ENCODE data around the gene TOMM20.
A peak's percentile ranks its signal among the peaks of the same experiment; 100 is the strongest.
"Not testable (repeated sequence)": the region's sequence is repeated elsewhere in the genome, so short reads cannot be mapped to it uniquely, and the experiment has no call there.

The TOMM20 gene

GRCh38 chr1:235101558-235102258, 26.9 kb downstream of the TOMM20 start:
- DNase-seq (ENCODE audit: low spot score), result no peak

GRCh38 chr1:235100194-235100772, 28.4 kb downstream of the TOMM20 start:
- DNase-seq (ENCODE audit: low spot score), result no peak

GRCh38 chr1:235098991-235099390, 29.6 kb downstream of the TOMM20 start:
- DNase-seq (ENCODE audit: low spot score), result no peak

- no peak for DNase-seq (ENCODE audit: low spot score)
These were observed 30.1 kb downstream of the TOMM20 start for GRCh38 chr1:235098547-235098946.

GRCh38 chr1:235097501-235097900, 31.1 kb downstream of the TOMM20 start:
- not testable (repeated sequence) for DNase-seq (ENCODE audit: low spot score)

GRCh38 chr1:235095938-235096562, 32.6 kb downstream of the TOMM20 start:
- no peak for DNase-seq (ENCODE audit: low spot score)

GRCh38 chr1:235093696-235094592, 34.7 kb downstream of the TOMM20 start:
- DNase-seq (ENCODE audit: low spot score), result peak; percentile 44

- DNase-seq (ENCODE audit: low spot score), result no peak
These were observed 35.5 kb downstream of the TOMM20 start for GRCh38 chr1:235093013-235093695.

GRCh38 chr1:235092415-235092814, 36.2 kb downstream of the TOMM20 start:
- DNase-seq (ENCODE audit: low spot score), result not testable (repeated sequence)

GRCh38 chr1:235092045-235092406, 36.6 kb downstream of the TOMM20 start:
- DNase-seq (ENCODE audit: low spot score), result not testable (repeated sequence)

GRCh38 chr1:235091319-235092044, 37.2 kb downstream of the TOMM20 start:
- not testable (repeated sequence) for DNase-seq (ENCODE audit: low spot score)

GRCh38 chr1:235090406-235091069, 38.1 kb downstream of the TOMM20 start:
- DNase-seq (ENCODE audit: low spot score), result peak; percentile 48

GRCh38 chr1:235088907-235089306, 39.7 kb downstream of the TOMM20 start:
- DNase-seq (ENCODE audit: low spot score), result no peak

GRCh38 chr1:235088430-235088829, 40.2 kb downstream of the TOMM20 start:
- no peak for DNase-seq (ENCODE audit: low spot score)

GRCh38 chr1:235087906-235088305, 40.7 kb downstream of the TOMM20 start:
- peak; percentile 61 for DNase-seq (ENCODE audit: low spot score)

- DNase-seq (ENCODE audit: low spot score), result not testable (repeated sequence)
These were observed 43.1 kb downstream of the TOMM20 start for GRCh38 chr1:235085411-235086117.

GRCh38 chr1:235080788-235081187, 47.8 kb downstream of the TOMM20 start:
- not testable (repeated sequence) for DNase-seq (ENCODE audit: low spot score)

- DNase-seq (ENCODE audit: low spot score), result not testable (repeated sequence)
These were observed 48.4 kb downstream of the TOMM20 start for GRCh38 chr1:235080297-235080657.

- peak; percentile 99 for DNase-seq (ENCODE audit: low spot score)
These were observed 49.0 kb downstream of the TOMM20 start for GRCh38 chr1:235079443-235080296.
